ENCODE data around the gene NR2F1. TPM values are rescaled to one million over a fixed set of nuclear protein-coding genes. Genes with fewer than 3 reads are reported as not detected.

The NR2F1 gene
- polyA plus RNA-seq, 1 donor from 2014 or later = 2.1 TPM

GRCh38 chr5:93592883-93593282, 9.9 kb downstream of the NR2F1 start:
- no peaks in the 10 kb centered on the region for H3K79me2 ChIP-seq (replicated peaks; ENCODE audit: insufficient read depth, low read length)
- H3K4me3 ChIP-seq (ENCODE audit: low read length) = no peak overlapping the region
- no peaks in the 10 kb centered on the region for H3K36me3 ChIP-seq (ENCODE audit: insufficient read depth, low read length)
- no peak overlapping the region for H3K9ac ChIP-seq (ENCODE audit: low read length)
- no peak overlapping the region for H2AFZ ChIP-seq (ENCODE audit: low read depth, low read length)
- no peak overlapping the region for H3K4me2 ChIP-seq (ENCODE audit: low read length)
- no peaks in the 10 kb centered on the region for H3F3A ChIP-seq (ENCODE audit: insufficient read depth, low read length, poor library complexity, severe bottlenecking)
- peaks cover 21% of the 10 kb centered on the region for H3K9me3 ChIP-seq (ENCODE audit: low read length)
- TF ChIP-seq SMC3 (conservative IDR thresholded peaks at IDR 0.05; ENCODE audit: poor library complexity) = no peak
- no peak for TF ChIP-seq EZH2 (IDR thresholded peaks at IDR 0.05; ENCODE audit: borderline replicate concordance, insufficient read depth, low read length, poor library complexity, severe bottlenecking)
- no peak for TF ChIP-seq POLR2AphosphoS5 (IDR thresholded peaks at IDR 0.05)
- TF ChIP-seq TAF1 (IDR thresholded peaks at IDR 0.05; ENCODE audit: low read depth) = no peak
- no peak for TF ChIP-seq REST (IDR thresholded peaks at IDR 0.05; ENCODE audit: borderline replicate concordance)
- no peak for TF ChIP-seq RAD21 (conservative IDR thresholded peaks at IDR 0.05)
- TF ChIP-seq EP300 (conservative IDR thresholded peaks at IDR 0.05; ENCODE audit: poor library complexity, severe bottlenecking) = no peak
- TF ChIP-seq CTCF (IDR thresholded peaks at IDR 0.05; ENCODE audit: poor library complexity, severe bottlenecking) = no peak
- no peak for TF ChIP-seq MXI1 (conservative IDR thresholded peaks at IDR 0.05; ENCODE audit: poor library complexity, severe bottlenecking)
- H4K20me1 ChIP-seq (ENCODE audit: insufficient read depth) = no peaks in the 10 kb centered on the region
- no peaks in the 10 kb centered on the region for H3K9me2 ChIP-seq (ENCODE audit: insufficient read depth, low read length)
- H3K27me3 ChIP-seq (ENCODE audit: insufficient read depth, low read depth, low read length) = peaks cover 96% of the 10 kb centered on the region
- H3K27ac ChIP-seq (ENCODE audit: low read length) = no peak overlapping the region

GRCh38 chr5:93593476-93594131, 10.6 kb downstream of the NR2F1 start:
- H3K9me2 ChIP-seq (ENCODE audit: insufficient read depth, low read length) = no peaks in the 10 kb centered on the region
- TF ChIP-seq CTCF (IDR thresholded peaks at IDR 0.05; ENCODE audit: poor library complexity, severe bottlenecking) (no peak), EZH2 (IDR thresholded peaks at IDR 0.05; ENCODE audit: borderline replicate concordance, insufficient read depth, low read length, poor library complexity, severe bottlenecking) (no peak), MXI1 (conservative IDR thresholded peaks at IDR 0.05; ENCODE audit: poor library complexity, severe bottlenecking) (no peak), EP300 (conservative IDR thresholded peaks at IDR 0.05; ENCODE audit: poor library complexity, severe bottlenecking) (no peak), REST (IDR thresholded peaks at IDR 0.05; ENCODE audit: borderline replicate concordance) (no peak), TAF1 (IDR thresholded peaks at IDR 0.05; ENCODE audit: low read depth) (no peak), RAD21 (conservative IDR thresholded peaks at IDR 0.05) (no peak), POLR2AphosphoS5 (IDR thresholded peaks at IDR 0.05) (no peak), SMC3 (conservative IDR thresholded peaks at IDR 0.05; ENCODE audit: poor library complexity) (no peak)
- H3K79me2 ChIP-seq (replicated peaks; ENCODE audit: insufficient read depth, low read length) = no peaks in the 10 kb centered on the region
- H3K9me3 ChIP-seq (ENCODE audit: low read length) = peaks cover 18% of the 10 kb centered on the region
- no peaks in the 10 kb centered on the region for H4K20me1 ChIP-seq (ENCODE audit: insufficient read depth)
- peaks cover 98% of the 10 kb centered on the region for H3K27me3 ChIP-seq (ENCODE audit: insufficient read depth, low read depth, low read length)
- H2AFZ ChIP-seq (ENCODE audit: low read depth, low read length) = no peak overlapping the region
- no peak overlapping the region for H3K4me2 ChIP-seq (ENCODE audit: low read length)
- no peaks in the 10 kb centered on the region for H3K36me3 ChIP-seq (ENCODE audit: insufficient read depth, low read length)
- H3K4me3 ChIP-seq (ENCODE audit: low read length) = no peak overlapping the region
- no peak overlapping the region for H3K27ac ChIP-seq (ENCODE audit: low read length)
- H3F3A ChIP-seq (ENCODE audit: insufficient read depth, low read length, poor library complexity, severe bottlenecking) = no peaks in the 10 kb centered on the region
- H3K9ac ChIP-seq (ENCODE audit: low read length) = no peak overlapping the region
